ENCODE results near the gene ATXN1.

DNA sequence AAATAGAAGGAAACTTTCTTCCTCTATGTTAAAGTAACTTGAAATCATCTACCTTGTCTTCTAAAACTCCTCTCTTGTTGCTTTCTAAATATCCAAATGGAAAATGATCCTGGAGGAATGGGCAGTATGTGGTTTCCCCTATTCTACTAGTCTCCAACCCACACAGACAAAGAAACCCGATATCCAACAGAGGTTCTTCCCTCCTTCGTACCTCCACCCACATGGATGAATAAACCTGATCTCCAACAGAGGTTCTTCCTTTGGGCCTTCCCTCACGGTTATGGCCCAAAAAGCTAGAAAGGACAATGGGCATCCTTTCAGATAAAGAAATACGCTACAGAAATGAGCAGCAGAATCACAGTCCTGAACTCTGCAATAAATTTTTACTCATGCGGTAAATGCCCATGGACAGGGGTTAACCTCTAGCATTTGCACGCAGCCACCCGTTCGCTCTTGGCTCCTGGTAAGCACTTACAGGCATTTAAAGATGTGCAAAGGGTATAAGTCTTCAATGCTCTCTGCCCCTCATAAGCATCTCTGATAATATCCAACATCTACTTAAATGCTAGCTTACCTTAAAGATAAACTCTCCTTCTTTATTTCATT lies 392.0 kb downstream of the ATXN1 start:
- TF ChIP-seq, protein P1, sequence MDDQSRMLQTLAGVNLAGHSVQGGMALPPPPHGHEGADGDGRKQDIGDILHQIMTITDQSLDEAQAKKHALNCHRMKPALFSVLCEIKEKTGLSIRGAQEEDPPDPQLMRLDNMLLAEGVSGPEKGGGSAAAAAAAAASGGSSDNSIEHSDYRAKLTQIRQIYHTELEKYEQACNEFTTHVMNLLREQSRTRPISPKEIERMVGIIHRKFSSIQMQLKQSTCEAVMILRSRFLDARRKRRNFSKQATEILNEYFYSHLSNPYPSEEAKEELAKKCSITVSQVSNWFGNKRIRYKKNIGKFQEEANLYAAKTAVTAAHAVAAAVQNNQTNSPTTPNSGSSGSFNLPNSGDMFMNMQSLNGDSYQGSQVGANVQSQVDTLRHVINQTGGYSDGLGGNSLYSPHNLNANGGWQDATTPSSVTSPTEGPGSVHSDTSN (IDR thresholded peaks at IDR 0.05) = no peak
- TF ChIP-seq SMC3 (IDR thresholded peaks at IDR 0.05) (no peak), CEBPB (IDR thresholded peaks at IDR 0.05) (no peak), POLR2A (IDR thresholded peaks at IDR 0.05; ENCODE audit: low read length) (no peak), MYC (IDR thresholded peaks at IDR 0.05; ENCODE audit: borderline replicate concordance, low read length) (no peak)
- TF ChIP-seq, protein P2, sequence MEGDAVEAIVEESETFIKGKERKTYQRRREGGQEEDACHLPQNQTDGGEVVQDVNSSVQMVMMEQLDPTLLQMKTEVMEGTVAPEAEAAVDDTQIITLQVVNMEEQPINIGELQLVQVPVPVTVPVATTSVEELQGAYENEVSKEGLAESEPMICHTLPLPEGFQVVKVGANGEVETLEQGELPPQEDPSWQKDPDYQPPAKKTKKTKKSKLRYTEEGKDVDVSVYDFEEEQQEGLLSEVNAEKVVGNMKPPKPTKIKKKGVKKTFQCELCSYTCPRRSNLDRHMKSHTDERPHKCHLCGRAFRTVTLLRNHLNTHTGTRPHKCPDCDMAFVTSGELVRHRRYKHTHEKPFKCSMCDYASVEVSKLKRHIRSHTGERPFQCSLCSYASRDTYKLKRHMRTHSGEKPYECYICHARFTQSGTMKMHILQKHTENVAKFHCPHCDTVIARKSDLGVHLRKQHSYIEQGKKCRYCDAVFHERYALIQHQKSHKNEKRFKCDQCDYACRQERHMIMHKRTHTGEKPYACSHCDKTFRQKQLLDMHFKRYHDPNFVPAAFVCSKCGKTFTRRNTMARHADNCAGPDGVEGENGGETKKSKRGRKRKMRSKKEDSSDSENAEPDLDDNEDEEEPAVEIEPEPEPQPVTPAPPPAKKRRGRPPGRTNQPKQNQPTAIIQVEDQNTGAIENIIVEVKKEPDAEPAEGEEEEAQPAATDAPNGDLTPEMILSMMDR (IDR thresholded peaks at IDR 0.05) = no peak
- TF ChIP-seq, protein P3, sequence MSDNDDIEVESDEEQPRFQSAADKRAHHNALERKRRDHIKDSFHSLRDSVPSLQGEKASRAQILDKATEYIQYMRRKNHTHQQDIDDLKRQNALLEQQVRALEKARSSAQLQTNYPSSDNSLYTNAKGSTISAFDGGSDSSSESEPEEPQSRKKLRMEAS (IDR thresholded peaks at IDR 0.05) = no peak
